Measurements from ENCODE around the gene A1BG.

The A1BG gene

GRCh38 chr19:58338336-58338735 lies 15.0 kb downstream of the A1BG start:
- H3K27ac ChIP-seq (replicated peaks): no peak overlapping the region
- DNase-seq (ENCODE audit: low read depth in 1 of 2, low spot score in 1 of 2): no peak
- H3K4me3 ChIP-seq (replicated peaks; ENCODE audit: insufficient read depth, low read length): no peak overlapping the region
- no peak for TF ChIP-seq CTCF (IDR thresholded peaks at IDR 0.05; ENCODE audit: insufficient read depth, low read length)
- TF ChIP-seq POLR2AphosphoS5 (IDR thresholded peaks at IDR 0.05; ENCODE audit: low read depth): no peak
- TF ChIP-seq REST (IDR thresholded peaks at IDR 0.05; ENCODE audit: insufficient replicate concordance, low read depth): no peak
- TF ChIP-seq GABPA (IDR thresholded peaks at IDR 0.05; ENCODE audit: low read depth): no peak
- no peak for TF ChIP-seq SPI1 (IDR thresholded peaks at IDR 0.05; ENCODE audit: borderline replicate concordance, low read depth)
- H3K27me3 ChIP-seq (ENCODE audit: insufficient read depth, poor library complexity, severe bottlenecking): no peaks in the 10 kb centered on the region

GRCh38 chr19:58336820-58337219 lies 16.5 kb downstream of the A1BG start:
- H3K27me3 ChIP-seq (ENCODE audit: insufficient read depth, poor library complexity, severe bottlenecking): no peaks in the 10 kb centered on the region
- no peak for TF ChIP-seq GABPA (IDR thresholded peaks at IDR 0.05; ENCODE audit: low read depth)
- TF ChIP-seq POLR2AphosphoS5 (IDR thresholded peaks at IDR 0.05; ENCODE audit: low read depth): no peak
- TF ChIP-seq SPI1 (IDR thresholded peaks at IDR 0.05; ENCODE audit: borderline replicate concordance, low read depth): no peak
- no peak for TF ChIP-seq CTCF (IDR thresholded peaks at IDR 0.05; ENCODE audit: insufficient read depth, low read length)
- TF ChIP-seq REST (IDR thresholded peaks at IDR 0.05; ENCODE audit: insufficient replicate concordance, low read depth): no peak
- no peak overlapping the region for H3K4me3 ChIP-seq (replicated peaks; ENCODE audit: insufficient read depth, low read length)
- DNase-seq (ENCODE audit: low read depth in 1 of 2, low spot score in 1 of 2): no peak
- H3K27ac ChIP-seq (replicated peaks): no peak overlapping the region

- Histone ChIP-seq H3K4me3 (replicated peaks; ENCODE audit: insufficient read depth, low read length) (no peak overlapping the region), H3K27me3 (ENCODE audit: insufficient read depth, poor library complexity, severe bottlenecking) (no peaks in the 10 kb centered on the region), H3K27ac (replicated peaks) (no peak overlapping the region)
- no peak for DNase-seq (ENCODE audit: low read depth in 1 of 2, low spot score in 1 of 2)
- TF ChIP-seq GABPA (IDR thresholded peaks at IDR 0.05; ENCODE audit: low read depth) (no peak), REST (IDR thresholded peaks at IDR 0.05; ENCODE audit: insufficient replicate concordance, low read depth) (no peak), POLR2AphosphoS5 (IDR thresholded peaks at IDR 0.05; ENCODE audit: low read depth) (no peak), CTCF (IDR thresholded peaks at IDR 0.05; ENCODE audit: insufficient read depth, low read length) (no peak), SPI1 (IDR thresholded peaks at IDR 0.05; ENCODE audit: borderline replicate concordance, low read depth) (no peak)
These were observed 17.1 kb downstream of the A1BG start for GRCh38 chr19:58336216-58336615.
